ENCODE results near the gene ITGB6. TPM values are rescaled to one million over a fixed set of nuclear protein-coding genes. Genes with fewer than 3 reads are reported as not detected.

The ITGB6 gene
- total and polyA plus RNA-seq, 2 donors (not counting 3 experiments of a cell fraction or from before 2014, with no cell fraction given): 0.03 TPM; not detected in 1

GRCh38 chr2:160141419-160141818 lies 58.7 kb downstream of the ITGB6 start:
- dilution Hi-C loops (cut with MboI; ENCODE audit: extremely low pct_ligation_motif_present, low sequenced_read_pairs) (no loop called here), intact Hi-C loops (cut with micrococcal nuclease) (no loop called here)
- H3K27ac ChIP-seq (ENCODE audit: insufficient read depth, low read depth, low read length): no peak overlapping the region
- H3K4me1 ChIP-seq (ENCODE audit: control insufficient read depth, extremely low read depth, insufficient read depth, low read length): no peaks in the 10 kb centered on the region
- H3K9ac ChIP-seq (replicated peaks; ENCODE audit: extremely low read depth, insufficient read depth, low read length): no peak overlapping the region
- BruUV-seq (replicated peaks): no TSS peak
- H3K79me2 ChIP-seq (ENCODE audit: control insufficient read depth, insufficient read depth, low read length): no peaks in the 10 kb centered on the region
- no peaks in the 10 kb centered on the region for H3K27me3 ChIP-seq (ENCODE audit: control insufficient read depth in 2 of 2, insufficient read depth in 2 of 2, low read length in 2 of 2)
- TF ChIP-seq EZH2 (IDR thresholded peaks at IDR 0.05; ENCODE audit: borderline replicate concordance, low read depth, low read length, severe bottlenecking) (no peak), FOS (IDR thresholded peaks at IDR 0.05; ENCODE audit: borderline replicate concordance, insufficient read depth, low read length) (no peak), POLR2AphosphoS5 (IDR thresholded peaks at IDR 0.05; ENCODE audit: insufficient read depth, low read depth, low read length) (no peak), GATA2 (IDR thresholded peaks at IDR 0.05; ENCODE audit: insufficient read depth, insufficient read length, low read depth, low read length) (no peak), POLR2A (IDR thresholded peaks at IDR 0.05; ENCODE audit: low read depth, low read length) (no peak), CTCF (IDR thresholded peaks at IDR 0.05; ENCODE audit: extremely low read depth in 1 of 2, insufficient read depth in 1 of 2, low read depth in 1 of 2, low read length in 2 of 2) (no peak), MAX (IDR thresholded peaks at IDR 0.05; ENCODE audit: insufficient read depth, insufficient read length) (no peak)
- H3K9me1 ChIP-seq (replicated peaks; ENCODE audit: control insufficient read depth, extremely low read depth, insufficient read depth, low read length): no peaks in the 10 kb centered on the region
- CTCF ChIA-PET: interaction anchor here (1.0 to 1.5 kb wide), 4 partner anchors 9 to 863 kb away, joined by 3 to 6 read pairs (median 4); no protein-coding TSS in a partner anchor
- FAIRE-seq: no peak
- DNase-seq (ENCODE audit: low read depth, low spot score): no peak
- no peak overlapping the region for H2AFZ ChIP-seq (ENCODE audit: low read depth, low read length)
- H3K4me2 ChIP-seq (ENCODE audit: insufficient read depth, low read length): no peak overlapping the region
- POLR2A ChIA-PET: no interaction called here
- no peak overlapping the region for H3K4me3 ChIP-seq (replicated peaks in 1 of 3; ENCODE audit: insufficient read depth in 1 of 3, low read depth in 1 of 3, low read length in 3 of 3)
- H4K20me1 ChIP-seq (replicated peaks; ENCODE audit: control insufficient read depth, extremely low read depth, insufficient read depth, low read length): no peaks in the 10 kb centered on the region
- H3K36me3 ChIP-seq (ENCODE audit: control insufficient read depth in 2 of 2, extremely low read depth in 1 of 2, insufficient read depth in 2 of 2, low read length in 2 of 2): no peaks in the 10 kb centered on the region
- no peaks in the 10 kb centered on the region for H3K9me3 ChIP-seq (replicated peaks; ENCODE audit: control insufficient read depth, insufficient read depth, low read length)
